HepG2 (cell line): ENCODE measurements around the gene CNTF. TPM values are rescaled to one million over a fixed set of nuclear protein-coding genes. Genes with fewer than 3 reads are reported as not detected.
A peak's percentile ranks its signal among the peaks of the same experiment; 100 is the strongest.

ENCODE experiments used
- ARID5B ChIP-seq: IDR thresholded peaks from 2 replicates; pipeline ENCODE4 v1.4.0; 2020; ENCODE audit warnings: mild to moderate bottlenecking, missing genetic modification reagents
- ARNT2 ChIP-seq: sonication (generic); formaldehyde crosslinking; IDR thresholded peaks from 2 replicates; pipeline ENCODE4 v1.8.0; 2022; ENCODE audit warnings: mild to moderate bottlenecking, low read depth, missing genetic modification reagents, moderate library complexity
- CREM ChIP-seq, 2 experiments: sonication (generic) in 1 of 2; formaldehyde crosslinking in 1 of 2; IDR thresholded peaks; 2 replicates each; pipeline versions ENCODE4 v1.4.0 to v1.6.1; 2016 to 2020; ENCODE audit warnings: antibody characterized with exemption in 1 of 2, mild to moderate bottlenecking in 1 of 2, missing genetic modification reagents in 1 of 2
- GTF2F1 ChIP-seq: fragments of 150-350 bp; IDR thresholded peaks from 2 replicates; pipeline ENCODE4 v1.6.1; 2014; ENCODE audit warnings: low read length
- HOXA9 ChIP-seq: sonication (generic); formaldehyde crosslinking; IDR thresholded peaks from 2 replicates; pipeline ENCODE4 v1.8.1; 2022; ENCODE audit warnings: missing genetic modification reagents, mild to moderate bottlenecking, moderate library complexity, borderline replicate concordance
- LRRFIP1 ChIP-seq: sonication (generic); formaldehyde crosslinking; conservative IDR thresholded peaks from 2 replicates; pipeline ENCODE4 v1.4.0; 2020; ENCODE audit warnings: missing genetic modification reagents
- PITX1 ChIP-seq: sonication (generic); formaldehyde crosslinking; IDR thresholded peaks from 2 replicates; pipeline ENCODE4 v1.5.1; 2020; ENCODE audit warnings: mild to moderate bottlenecking, missing genetic modification reagents
- TCF7L2 ChIP-seq: IDR thresholded peaks from 2 replicates; pipeline ENCODE4 v1.6.1; 2011; ENCODE audit warnings: mild to moderate bottlenecking, low read depth, low read length, moderate library complexity
- TRIM22 ChIP-seq: fragments of 450-650 bp; IDR thresholded peaks from 2 replicates; pipeline ENCODE4 v1.6.1; 2017
- ZBTB38 ChIP-seq: sonication (generic); formaldehyde crosslinking; IDR thresholded peaks from 2 replicates; pipeline ENCODE4 v1.5.1; 2020; ENCODE audit warnings: mild to moderate bottlenecking, missing genetic modification reagents
- ZBTB7B ChIP-seq: sonication (generic); formaldehyde crosslinking; IDR thresholded peaks from 2 replicates; pipeline ENCODE4 v1.4.0; 2020; ENCODE audit warnings: missing genetic modification reagents
- ZNF136 ChIP-seq: sonication (generic); formaldehyde crosslinking; IDR thresholded peaks from 2 replicates; pipeline ENCODE4 v1.8.1; 2022; ENCODE audit warnings: low read depth, mild to moderate bottlenecking, moderate library complexity, missing genetic modification reagents
- ZNF274 ChIP-seq: sonication (generic); formaldehyde crosslinking; IDR thresholded peaks from 2 replicates; pipeline ENCODE4 v1.5.1; 2020; ENCODE audit warnings: mild to moderate bottlenecking, missing genetic modification reagents
- ZNF44 ChIP-seq: sonication (generic); formaldehyde crosslinking; IDR thresholded peaks from 2 replicates; pipeline ENCODE4 v1.5.1; 2020; ENCODE audit warnings: mild to moderate bottlenecking, missing genetic modification reagents
- ZNF577 ChIP-seq: sonication (generic); formaldehyde crosslinking; IDR thresholded peaks from 2 replicates; pipeline ENCODE4 v1.4.0; 2020; ENCODE audit warnings: mild to moderate bottlenecking, low read depth, missing genetic modification reagents, borderline replicate concordance
- ZNF644 ChIP-seq: IDR thresholded peaks from 2 replicates; pipeline ENCODE4 v1.6.1; 2016; ENCODE audit warnings: low read depth
- ZSCAN30 ChIP-seq: sonication (generic); formaldehyde crosslinking; IDR thresholded peaks from 2 replicates; pipeline ENCODE4 v1.5.0; 2020; ENCODE audit warnings: mild to moderate bottlenecking, missing genetic modification reagents
- polyA plus RNA-seq, 8 experiments: library from polyadenylated mRNA; depleted of rRNA in 3 of 8; stranded (reverse) in 7 of 8; unstranded in 1 of 8; fragments of >200 nt; fragmentation: Illumina TruSeq in 4 of 8; extraction: Trizol in 4 of 8; gene quantifications; 2 replicates each; pipeline versions ENCODE4 v1.2.1 to v1.2.3, GENCODE V29; 2011 to 2016; ENCODE audit warnings: low read depth in 4 of 8, missing spikeins in 1 of 8, mixed read lengths in 1 of 8; ENCODE audit not compliant: insufficient read depth in 1 of 8
- total RNA-seq, 5 experiments: library from RNA; depleted of rRNA; stranded (reverse); fragments of >200 nt; fragmentation: Illumina TruSeq; extraction: Trizol; gene quantifications; 2 replicates each; pipeline ENCODE4 v1.2.3, GENCODE V29; 2016; ENCODE audit warnings: low read depth in 1 of 5
- TF ChIP-seq, protein P1 (sequence below): sonication (generic); formaldehyde crosslinking; IDR thresholded peaks from 2 replicates; pipeline ENCODE4 v1.4.0; 2020; ENCODE audit warnings: mild to moderate bottlenecking, missing genetic modification reagents
- TF ChIP-seq, protein P2 (sequence below): sonication (generic); formaldehyde crosslinking; IDR thresholded peaks from 2 replicates; pipeline ENCODE4 v1.4.0; 2020; ENCODE audit warnings: low read depth, mild to moderate bottlenecking, missing genetic modification reagents
- TF ChIP-seq, protein P3 (sequence below): sonication (generic); formaldehyde crosslinking; IDR thresholded peaks from 2 replicates; pipeline ENCODE4 v1.8.0; 2023; ENCODE audit warnings: mild to moderate bottlenecking, missing genetic modification reagents

CNTF gene
- total and polyA plus RNA-seq, 2 of the 13 experiments (the other 11 are each of a cell fraction or from before 2014, with no cell fraction given) = 0.51 to 2.3 TPM

DNA sequence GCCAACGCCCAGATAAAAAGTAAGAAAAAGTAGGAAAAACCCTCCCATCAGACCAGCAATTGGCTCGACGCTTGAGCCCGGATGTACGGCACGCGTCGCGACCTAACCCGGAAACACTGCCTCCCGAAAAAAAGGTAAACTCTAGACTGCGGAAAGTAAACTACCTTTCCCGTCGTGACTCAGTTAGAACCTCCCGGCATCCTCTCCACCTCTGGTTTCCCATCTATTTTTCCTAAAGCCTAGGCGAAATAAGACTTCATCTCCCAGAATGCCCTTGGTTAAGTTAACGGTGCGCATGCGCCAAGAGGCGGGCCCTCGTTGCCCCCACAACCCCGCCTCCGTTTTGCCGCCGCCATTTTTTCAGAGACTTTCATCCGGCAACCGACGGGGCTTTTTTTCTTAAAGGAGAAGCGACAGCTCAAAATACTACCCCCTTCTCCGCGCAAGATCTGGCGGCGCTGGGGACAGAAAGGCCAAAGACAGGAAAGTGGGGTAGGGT, 44.3 kb upstream of the CNTF start (continued):
- no peak for TF ChIP-seq TCF7L2
- no peak for TF ChIP-seq ZNF644
- no peak for TF ChIP-seq ZSCAN30 (CRISPR knock-in tag)
- TF ChIP-seq ZNF44 (CRISPR knock-in tag) = no peak
- TF ChIP-seq LRRFIP1 = no peak
- no peak for TF ChIP-seq ZBTB38
- TF ChIP-seq HOXA9 = no peak
- TF ChIP-seq, protein P1, sequence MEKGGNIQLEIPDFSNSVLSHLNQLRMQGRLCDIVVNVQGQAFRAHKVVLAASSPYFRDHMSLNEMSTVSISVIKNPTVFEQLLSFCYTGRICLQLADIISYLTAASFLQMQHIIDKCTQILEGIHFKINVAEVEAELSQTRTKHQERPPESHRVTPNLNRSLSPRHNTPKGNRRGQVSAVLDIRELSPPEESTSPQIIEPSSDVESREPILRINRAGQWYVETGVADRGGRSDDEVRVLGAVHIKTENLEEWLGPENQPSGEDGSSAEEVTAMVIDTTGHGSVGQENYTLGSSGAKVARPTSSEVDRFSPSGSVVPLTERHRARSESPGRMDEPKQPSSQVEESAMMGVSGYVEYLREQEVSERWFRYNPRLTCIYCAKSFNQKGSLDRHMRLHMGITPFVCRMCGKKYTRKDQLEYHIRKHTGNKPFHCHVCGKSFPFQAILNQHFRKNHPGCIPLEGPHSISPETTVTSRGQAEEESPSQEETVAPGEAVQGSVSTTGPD (CRISPR knock-in tag) = no peak
- TF ChIP-seq, protein P2, sequence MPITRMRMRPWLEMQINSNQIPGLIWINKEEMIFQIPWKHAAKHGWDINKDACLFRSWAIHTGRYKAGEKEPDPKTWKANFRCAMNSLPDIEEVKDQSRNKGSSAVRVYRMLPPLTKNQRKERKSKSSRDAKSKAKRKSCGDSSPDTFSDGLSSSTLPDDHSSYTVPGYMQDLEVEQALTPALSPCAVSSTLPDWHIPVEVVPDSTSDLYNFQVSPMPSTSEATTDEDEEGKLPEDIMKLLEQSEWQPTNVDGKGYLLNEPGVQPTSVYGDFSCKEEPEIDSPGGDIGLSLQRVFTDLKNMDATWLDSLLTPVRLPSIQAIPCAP (CRISPR knock-in tag) = no peak
- TF ChIP-seq, protein P3, sequence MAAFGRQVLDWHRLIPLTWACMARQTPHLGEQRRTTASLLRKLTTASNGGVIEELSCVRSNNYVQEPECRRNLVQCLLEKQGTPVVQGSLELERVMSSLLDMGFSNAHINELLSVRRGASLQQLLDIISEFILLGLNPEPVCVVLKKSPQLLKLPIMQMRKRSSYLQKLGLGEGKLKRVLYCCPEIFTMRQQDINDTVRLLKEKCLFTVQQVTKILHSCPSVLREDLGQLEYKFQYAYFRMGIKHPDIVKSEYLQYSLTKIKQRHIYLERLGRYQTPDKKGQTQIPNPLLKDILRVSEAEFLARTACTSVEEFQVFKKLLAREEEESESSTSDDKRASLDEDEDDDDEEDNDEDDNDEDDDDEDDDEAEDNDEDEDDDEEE = no peak
- TF ChIP-seq GTF2F1 = no peak
- TF ChIP-seq ARID5B (CRISPR knock-in tag) = no peak
- TF ChIP-seq PITX1 (CRISPR knock-in tag) = no peak
- no peak for TF ChIP-seq TRIM22
- peak; percentile 80; the same call in 1 of the 2 replicates for TF ChIP-seq ZNF136 (CRISPR knock-in tag)
- TF ChIP-seq ZBTB7B = no peak
- no peak for TF ChIP-seq ZNF274
- TF ChIP-seq CREM (IDR thresholded peaks at IDR 0.05) = peak; percentile 98
- no peak for TF ChIP-seq CREM (CRISPR knock-in tag; IDR thresholded peaks at IDR 0.05)
- no peak; the same call in 1 of the 2 replicates for TF ChIP-seq ARNT2 (CRISPR knock-in tag)
- TF ChIP-seq ZNF577 (CRISPR knock-in tag) = no peak
